GM23338 (cell line): ENCODE results near the gene SRPRA. TPM values are rescaled to one million over a fixed set of nuclear protein-coding genes. Genes with fewer than 3 reads are reported as not detected.

Source experiments
- ATAC-seq: fragments of 200-7000 bp; cut with Tn5 transposase; 3 replicates; pipeline ENCODE4 v1.9.1; 2020
- DNase-seq: peaks from one replicate; pipeline ENCODE4 v3.0.0-alpha.2; 2015; ENCODE audit warnings: low spot score
- H2AFZ ChIP-seq: fragments of 200-600 bp; sonication (generic); 2 replicates; pipeline ENCODE4 v1.8.0; 2016; ENCODE audit warnings: antibody characterized with exemption, mild to moderate bottlenecking, moderate library complexity
- H3F3A ChIP-seq: fragments of 200-600 bp; sonication (generic); replicated peaks from 2 replicates; pipeline ENCODE4 v1.8.0; 2017; ENCODE audit warnings: antibody characterized with exemption, mixed run types, low read depth
- H3K27ac ChIP-seq: fragments of 200-600 bp; sonication (generic); 2 replicates; pipeline ENCODE4 v1.6.1; 2016; ENCODE audit warnings: low read depth
- H3K27me3 ChIP-seq: fragments of 200-600 bp; sonication (generic); 2 replicates; pipeline ENCODE4 v1.8.0; 2016; ENCODE audit warnings: mild to moderate bottlenecking, mixed run types, moderate library complexity; ENCODE audit not compliant: insufficient read depth
- H3K36me3 ChIP-seq: fragments of 200-600 bp; sonication (generic); 2 replicates; pipeline ENCODE4 v1.8.0; 2016; ENCODE audit warnings: mild to moderate bottlenecking; ENCODE audit not compliant: insufficient read depth
- H3K4me1 ChIP-seq: fragments of 200-600 bp; sonication (generic); 2 replicates; pipeline ENCODE4 v1.8.0; 2016; ENCODE audit warnings: mild to moderate bottlenecking, moderate library complexity; ENCODE audit not compliant: insufficient read depth
- H3K4me2 ChIP-seq: fragments of 200-600 bp; sonication (generic); 2 replicates; pipeline ENCODE4 v1.7.1; 2017; ENCODE audit warnings: mixed run types
- H3K4me3 ChIP-seq: fragments of 200-600 bp; sonication (generic); 2 replicates; pipeline ENCODE4 v1.6.1; 2016; ENCODE audit warnings: mixed run types
- H3K79me2 ChIP-seq: fragments of 200-600 bp; sonication (generic); replicated peaks from 2 replicates; pipeline ENCODE4 v1.8.0; 2017; ENCODE audit warnings: mild to moderate bottlenecking; ENCODE audit not compliant: insufficient read depth
- H3K9me2 ChIP-seq: fragments of 200-600 bp; sonication (generic); 2 replicates; pipeline ENCODE4 v1.8.0; 2017; ENCODE audit not compliant: insufficient read depth
- H4K20me1 ChIP-seq: fragments of 200-600 bp; sonication (generic); replicated peaks from 2 replicates; pipeline ENCODE4 v1.8.0; 2017; ENCODE audit warnings: mild to moderate bottlenecking; ENCODE audit not compliant: insufficient read depth
- H3K27ac Mint-ChIP-seq: 2 replicates; pipeline ENCODE4 v1.8.0; 2020; ENCODE audit warnings: inconsistent platforms, mild to moderate bottlenecking, moderate library complexity, mixed read lengths
- H3K27me3 Mint-ChIP-seq: 3 replicates; pipeline ENCODE4 v1.8.0; 2022; ENCODE audit warnings: low read depth, mild to moderate bottlenecking, moderate library complexity, mixed read lengths, inconsistent platforms; ENCODE audit not compliant: insufficient read depth, poor library complexity
- H3K36me3 Mint-ChIP-seq: 3 replicates; pipeline ENCODE4 v1.8.0; 2021; ENCODE audit warnings: low read depth, mild to moderate bottlenecking, inconsistent platforms, moderate library complexity, mixed read lengths
- H3K4me1 Mint-ChIP-seq: 3 replicates; pipeline ENCODE4 v1.8.0; 2020; ENCODE audit warnings: mild to moderate bottlenecking, inconsistent platforms, mixed read lengths
- H3K4me3 Mint-ChIP-seq: 3 replicates; pipeline ENCODE4 v1.8.0; 2021; ENCODE audit warnings: moderate library complexity, mild to moderate bottlenecking, inconsistent platforms, mixed read lengths
- H3K9me3 Mint-ChIP-seq: 3 replicates; pipeline ENCODE4 v1.8.0; 2020; ENCODE audit warnings: moderate library complexity, mild to moderate bottlenecking, inconsistent platforms, mixed read lengths
- EZH2 ChIP-seq: fragments of 200-600 bp; sonication (generic); IDR thresholded peaks from one replicate; pipeline ENCODE4 v1.8.0; 2017; ENCODE audit warnings: antibody characterized with exemption, mild to moderate bottlenecking, low read depth; ENCODE audit not compliant: unreplicated experiment
- EZH2phosphoT487 ChIP-seq: fragments of 200-600 bp; sonication (generic); IDR thresholded peaks from one replicate; pipeline ENCODE4 v1.8.1; 2018; ENCODE audit warnings: antibody characterized with exemption; ENCODE audit not compliant: unreplicated experiment
- NANOG ChIP-seq: IDR thresholded peaks from 2 replicates; pipeline ENCODE4 v1.6.1; 2016; ENCODE audit warnings: antibody characterized with exemption, borderline replicate concordance
- REST ChIP-seq: IDR thresholded peaks from one replicate; pipeline ENCODE4 v1.6.1; 2018; ENCODE audit warnings: antibody characterized with exemption; ENCODE audit not compliant: unreplicated experiment
- ZNF114 ChIP-seq: fragments of 250-450 bp; sonication (Bioruptor Pico); IDR thresholded peaks from 2 replicates; pipeline ENCODE4 v1.5.0; 2020; ENCODE audit warnings: mild to moderate bottlenecking, moderate library complexity
- ZNF462 ChIP-seq: fragments of 250-450 bp; sonication (Bioruptor Pico); IDR thresholded peaks from 2 replicates; pipeline ENCODE4 v1.5.0; 2020; ENCODE audit warnings: mild to moderate bottlenecking, moderate library complexity
- polyA plus RNA-seq: library from polyadenylated mRNA; unstranded; fragments of >200 nt; fragmentation: Nextera tagmentation; extraction: Ambion mirVana; gene quantifications from 2 replicates; pipeline ENCODE4 v1.2.1, GENCODE V29; 2016
- total RNA-seq: library from RNA; depleted of rRNA; stranded (reverse); fragments of >200 nt; shearing (Covaris generic); gene quantifications from 2 replicates; pipeline ENCODE4 v1.2.3, GENCODE V29; 2014
- TF ChIP-seq, protein P1 (sequence below), 2 experiments: fragments of 200-600 bp in 1 of 2; sonication (generic) in 1 of 2; conservative IDR thresholded peaks; 2 replicates each; pipeline versions ENCODE4 v1.5.1 to v1.6.1; 2016 to 2017; ENCODE audit warnings: antibody characterized with exemption in 2 of 2, low read depth in 2 of 2, mild to moderate bottlenecking in 2 of 2, moderate library complexity in 1 of 2

The SRPRA gene
- total and polyA plus RNA-seq, 2 experiments from 2014 or later, result 27.1 to 53.2 TPM

GRCh38 chr11:126290887-126291286 lies 22.2 kb upstream of the SRPRA start:
- no peak overlapping the region for H3K4me3 Mint-ChIP-seq
- ATAC-seq (no peak), DNase-seq (no peak)
- peaks cover 8% of the 10 kb centered on the region; the same call in 1 of the 2 replicates for H3F3A ChIP-seq
- no peaks in the 10 kb centered on the region for H3K27me3 ChIP-seq
- H3K36me3 ChIP-seq, result no peaks in the 10 kb centered on the region
- H3K9me2 ChIP-seq, result no peaks in the 10 kb centered on the region
- TF ChIP-seq NANOG (no peak), REST (no peak), EZH2phosphoT487 (no peak), EZH2 (no peak), ZNF114 (CRISPR knock-in tag) (no peak), ZNF462 (no peak)
- TF ChIP-seq, protein P1, sequence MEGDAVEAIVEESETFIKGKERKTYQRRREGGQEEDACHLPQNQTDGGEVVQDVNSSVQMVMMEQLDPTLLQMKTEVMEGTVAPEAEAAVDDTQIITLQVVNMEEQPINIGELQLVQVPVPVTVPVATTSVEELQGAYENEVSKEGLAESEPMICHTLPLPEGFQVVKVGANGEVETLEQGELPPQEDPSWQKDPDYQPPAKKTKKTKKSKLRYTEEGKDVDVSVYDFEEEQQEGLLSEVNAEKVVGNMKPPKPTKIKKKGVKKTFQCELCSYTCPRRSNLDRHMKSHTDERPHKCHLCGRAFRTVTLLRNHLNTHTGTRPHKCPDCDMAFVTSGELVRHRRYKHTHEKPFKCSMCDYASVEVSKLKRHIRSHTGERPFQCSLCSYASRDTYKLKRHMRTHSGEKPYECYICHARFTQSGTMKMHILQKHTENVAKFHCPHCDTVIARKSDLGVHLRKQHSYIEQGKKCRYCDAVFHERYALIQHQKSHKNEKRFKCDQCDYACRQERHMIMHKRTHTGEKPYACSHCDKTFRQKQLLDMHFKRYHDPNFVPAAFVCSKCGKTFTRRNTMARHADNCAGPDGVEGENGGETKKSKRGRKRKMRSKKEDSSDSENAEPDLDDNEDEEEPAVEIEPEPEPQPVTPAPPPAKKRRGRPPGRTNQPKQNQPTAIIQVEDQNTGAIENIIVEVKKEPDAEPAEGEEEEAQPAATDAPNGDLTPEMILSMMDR (conservative IDR thresholded peaks at IDR 0.05; ENCODE audit: low read depth in 2 of 2), result no peak
- H3K4me1 Mint-ChIP-seq, result no peaks in the 10 kb centered on the region; the same call in 2 of the 3 replicates
- H3K4me2 ChIP-seq, result no peak overlapping the region
- H3K27ac Mint-ChIP-seq, result no peak overlapping the region
- peaks cover 2% of the 10 kb centered on the region for H3K27me3 Mint-ChIP-seq
- no peaks in the 10 kb centered on the region for H3K79me2 ChIP-seq
- no peak overlapping the region for H3K4me3 ChIP-seq
- no peaks in the 10 kb centered on the region for H3K9me3 Mint-ChIP-seq
- peaks cover 4% of the 10 kb centered on the region; the same call in 1 of the 2 replicates for H4K20me1 ChIP-seq
- peaks cover 14% of the 10 kb centered on the region for H3K36me3 Mint-ChIP-seq
- no peak overlapping the region for H3K27ac ChIP-seq
- H2AFZ ChIP-seq, result no peak overlapping the region
- no peaks in the 10 kb centered on the region for H3K4me1 ChIP-seq
